GM12878 (cell line): Measurements from ENCODE around the gene RETSAT.
"Not testable (repeated sequence)": the region's sequence is repeated elsewhere in the genome, so short reads cannot be mapped to it uniquely, and the experiment has no call there.

Experiments used
- BHLHE40 ChIP-seq, 2 experiments: fragments of 450-650 bp in 1 of 2; IDR thresholded peaks; 2 replicates each; pipeline ENCODE4 v1.6.1; 2011 to 2017; ENCODE audit warnings: low read depth in 2 of 2, borderline replicate concordance in 1 of 2, improper control_type of control experiment in 1 of 2, low read length in 1 of 2, mild to moderate bottlenecking in 1 of 2
- EGR1 ChIP-seq, 2 experiments: IDR thresholded peaks; 1 replicate in 1 of 2; 2 replicates in 1 of 2; pipeline ENCODE4 v1.6.1; 2011 to 2012; ENCODE audit warnings: low read depth in 2 of 2, low read length in 2 of 2, borderline replicate concordance in 1 of 2, mild to moderate bottlenecking in 1 of 2, moderate library complexity in 1 of 2
- EZH2 ChIP-seq: IDR thresholded peaks from 2 replicates; pipeline ENCODE4 v1.6.1; 2012; ENCODE audit warnings: low read depth, mild to moderate bottlenecking, control low read depth, inconsistent platforms, low read length, borderline replicate concordance; ENCODE audit not compliant: control insufficient read depth
- FOXK2 ChIP-seq: fragments of 450-650 bp; IDR thresholded peaks from 2 replicates; pipeline ENCODE4 v1.6.1; 2017; ENCODE audit warnings: mild to moderate bottlenecking, moderate library complexity
- MEF2A ChIP-seq: IDR thresholded peaks from 2 replicates; pipeline ENCODE4 v1.6.1; 2011; ENCODE audit warnings: low read depth, mild to moderate bottlenecking, low read length, moderate library complexity; ENCODE audit not compliant: insufficient read depth
- NFYA ChIP-seq: IDR thresholded peaks from 2 replicates; pipeline ENCODE4 v1.6.1; 2011; ENCODE audit warnings: low read depth, mild to moderate bottlenecking, low read length, improper control_type of control experiment, borderline replicate concordance
- PAX8 ChIP-seq: fragments of 450-650 bp; IDR thresholded peaks from 2 replicates; pipeline ENCODE4 v1.6.1; 2017; ENCODE audit warnings: mild to moderate bottlenecking, moderate library complexity
- POLR2A ChIP-seq: IDR thresholded peaks from 2 replicates; pipeline ENCODE4 v1.6.1; 2011; ENCODE audit warnings: low read depth, mild to moderate bottlenecking, low read length
- RCOR1 ChIP-seq: conservative IDR thresholded peaks from 2 replicates; pipeline ENCODE4 v1.6.1; 2012; ENCODE audit warnings: low read depth, low read length, improper control_type of control experiment
- SMARCA5 ChIP-seq: fragments of 450-650 bp; IDR thresholded peaks from 2 replicates; pipeline ENCODE4 v1.6.1; 2017; ENCODE audit warnings: mild to moderate bottlenecking
- SP1 ChIP-seq: IDR thresholded peaks from one replicate; pipeline ENCODE4 v1.6.1; 2011; ENCODE audit warnings: low read depth, low read length
- TF ChIP-seq, protein P1 (sequence below), 3 experiments: IDR thresholded peaks in 2 of 3; conservative IDR thresholded peaks in 1 of 3; 2 replicates each; pipeline ENCODE4 v1.5.1; 2011; ENCODE audit warnings: low read depth in 3 of 3, low read length in 3 of 3, mild to moderate bottlenecking in 3 of 3, control low read depth in 2 of 3, moderate library complexity in 2 of 3, inconsistent platforms in 1 of 3, mixed read lengths in 1 of 3; ENCODE audit not compliant: control insufficient read depth in 2 of 3, insufficient read depth in 1 of 3; ENCODE audit errors: extremely low read depth in 1 of 3
- TF ChIP-seq, protein P2 (sequence below): fragments of 450-650 bp; conservative IDR thresholded peaks from 2 replicates; pipeline ENCODE4 v1.6.1; 2017; ENCODE audit warnings: mild to moderate bottlenecking, moderate library complexity
- TF ChIP-seq, protein P3 (sequence below): fragments of 450-650 bp; IDR thresholded peaks from 2 replicates; pipeline ENCODE4 v1.6.1; 2017; ENCODE audit warnings: mild to moderate bottlenecking, moderate library complexity

DNA sequence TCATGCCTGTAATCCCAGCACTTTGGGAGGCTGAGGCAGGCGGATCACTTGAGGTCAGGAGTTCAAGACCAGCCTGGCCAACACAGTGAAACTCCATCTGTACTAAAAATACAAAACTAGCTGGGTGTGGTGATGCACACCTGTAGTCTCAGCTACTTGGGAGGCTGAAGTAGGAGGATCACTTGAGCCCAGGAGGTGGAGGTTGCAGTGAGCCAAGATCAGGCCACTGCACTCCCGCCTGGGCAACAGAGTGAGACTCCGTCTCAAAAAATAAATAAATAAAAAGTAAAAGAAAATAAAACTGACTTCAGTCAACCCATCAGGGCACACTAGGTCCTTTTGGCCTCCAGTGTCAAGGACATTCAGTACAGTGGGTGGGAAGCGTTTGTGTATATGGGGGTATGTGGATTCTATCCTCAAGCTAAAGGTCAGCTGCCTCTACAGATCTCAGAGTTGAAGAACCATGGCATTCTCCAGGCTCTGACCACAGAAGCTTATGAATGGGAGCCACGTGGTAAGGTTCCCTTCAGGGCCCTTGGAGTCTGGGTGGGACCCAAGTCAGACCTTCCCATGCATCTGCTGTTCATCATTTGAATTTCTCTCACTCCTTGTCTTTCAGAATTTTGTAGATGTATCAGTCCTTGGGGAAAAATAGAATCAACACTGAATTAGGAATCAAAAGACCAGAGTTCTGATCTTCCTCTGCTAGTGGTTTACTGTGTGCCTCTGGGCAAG is 8.5 kb upstream of the RETSAT start:
- TF ChIP-seq POLR2A; PAX8; SP1; SMARCA5; MEF2A; FOXK2; EZH2; EGR1 (IDR thresholded peaks at IDR 0.05; ENCODE audit: borderline replicate concordance in 1 of 2, low read depth in 2 of 2, low read length in 2 of 2); RCOR1; NFYA; BHLHE40 (IDR thresholded peaks at IDR 0.05; ENCODE audit: borderline replicate concordance in 1 of 2, low read depth in 2 of 2, low read length in 1 of 2): not testable (repeated sequence)
- TF ChIP-seq, protein P1, sequence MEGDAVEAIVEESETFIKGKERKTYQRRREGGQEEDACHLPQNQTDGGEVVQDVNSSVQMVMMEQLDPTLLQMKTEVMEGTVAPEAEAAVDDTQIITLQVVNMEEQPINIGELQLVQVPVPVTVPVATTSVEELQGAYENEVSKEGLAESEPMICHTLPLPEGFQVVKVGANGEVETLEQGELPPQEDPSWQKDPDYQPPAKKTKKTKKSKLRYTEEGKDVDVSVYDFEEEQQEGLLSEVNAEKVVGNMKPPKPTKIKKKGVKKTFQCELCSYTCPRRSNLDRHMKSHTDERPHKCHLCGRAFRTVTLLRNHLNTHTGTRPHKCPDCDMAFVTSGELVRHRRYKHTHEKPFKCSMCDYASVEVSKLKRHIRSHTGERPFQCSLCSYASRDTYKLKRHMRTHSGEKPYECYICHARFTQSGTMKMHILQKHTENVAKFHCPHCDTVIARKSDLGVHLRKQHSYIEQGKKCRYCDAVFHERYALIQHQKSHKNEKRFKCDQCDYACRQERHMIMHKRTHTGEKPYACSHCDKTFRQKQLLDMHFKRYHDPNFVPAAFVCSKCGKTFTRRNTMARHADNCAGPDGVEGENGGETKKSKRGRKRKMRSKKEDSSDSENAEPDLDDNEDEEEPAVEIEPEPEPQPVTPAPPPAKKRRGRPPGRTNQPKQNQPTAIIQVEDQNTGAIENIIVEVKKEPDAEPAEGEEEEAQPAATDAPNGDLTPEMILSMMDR (IDR thresholded peaks at IDR 0.05 in 2 of 3, conservative IDR thresholded peaks at IDR 0.05 in 1 of 3; ENCODE audit: control insufficient read depth in 2 of 3, extremely low read depth in 1 of 3, insufficient read depth in 1 of 3, low read depth in 3 of 3, low read length in 3 of 3): not testable (repeated sequence)
- TF ChIP-seq, protein P2, sequence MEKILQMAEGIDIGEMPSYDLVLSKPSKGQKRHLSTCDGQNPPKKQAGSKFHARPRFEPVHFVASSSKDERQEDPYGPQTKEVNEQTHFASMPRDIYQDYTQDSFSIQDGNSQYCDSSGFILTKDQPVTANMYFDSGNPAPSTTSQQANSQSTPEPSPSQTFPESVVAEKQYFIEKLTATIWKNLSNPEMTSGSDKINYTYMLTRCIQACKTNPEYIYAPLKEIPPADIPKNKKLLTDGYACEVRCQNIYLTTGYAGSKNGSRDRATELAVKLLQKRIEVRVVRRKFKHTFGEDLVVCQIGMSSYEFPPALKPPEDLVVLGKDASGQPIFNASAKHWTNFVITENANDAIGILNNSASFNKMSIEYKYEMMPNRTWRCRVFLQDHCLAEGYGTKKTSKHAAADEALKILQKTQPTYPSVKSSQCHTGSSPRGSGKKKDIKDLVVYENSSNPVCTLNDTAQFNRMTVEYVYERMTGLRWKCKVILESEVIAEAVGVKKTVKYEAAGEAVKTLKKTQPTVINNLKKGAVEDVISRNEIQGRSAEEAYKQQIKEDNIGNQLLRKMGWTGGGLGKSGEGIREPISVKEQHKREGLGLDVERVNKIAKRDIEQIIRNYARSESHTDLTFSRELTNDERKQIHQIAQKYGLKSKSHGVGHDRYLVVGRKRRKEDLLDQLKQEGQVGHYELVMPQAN: not testable (repeated sequence)
- TF ChIP-seq, protein P3, sequence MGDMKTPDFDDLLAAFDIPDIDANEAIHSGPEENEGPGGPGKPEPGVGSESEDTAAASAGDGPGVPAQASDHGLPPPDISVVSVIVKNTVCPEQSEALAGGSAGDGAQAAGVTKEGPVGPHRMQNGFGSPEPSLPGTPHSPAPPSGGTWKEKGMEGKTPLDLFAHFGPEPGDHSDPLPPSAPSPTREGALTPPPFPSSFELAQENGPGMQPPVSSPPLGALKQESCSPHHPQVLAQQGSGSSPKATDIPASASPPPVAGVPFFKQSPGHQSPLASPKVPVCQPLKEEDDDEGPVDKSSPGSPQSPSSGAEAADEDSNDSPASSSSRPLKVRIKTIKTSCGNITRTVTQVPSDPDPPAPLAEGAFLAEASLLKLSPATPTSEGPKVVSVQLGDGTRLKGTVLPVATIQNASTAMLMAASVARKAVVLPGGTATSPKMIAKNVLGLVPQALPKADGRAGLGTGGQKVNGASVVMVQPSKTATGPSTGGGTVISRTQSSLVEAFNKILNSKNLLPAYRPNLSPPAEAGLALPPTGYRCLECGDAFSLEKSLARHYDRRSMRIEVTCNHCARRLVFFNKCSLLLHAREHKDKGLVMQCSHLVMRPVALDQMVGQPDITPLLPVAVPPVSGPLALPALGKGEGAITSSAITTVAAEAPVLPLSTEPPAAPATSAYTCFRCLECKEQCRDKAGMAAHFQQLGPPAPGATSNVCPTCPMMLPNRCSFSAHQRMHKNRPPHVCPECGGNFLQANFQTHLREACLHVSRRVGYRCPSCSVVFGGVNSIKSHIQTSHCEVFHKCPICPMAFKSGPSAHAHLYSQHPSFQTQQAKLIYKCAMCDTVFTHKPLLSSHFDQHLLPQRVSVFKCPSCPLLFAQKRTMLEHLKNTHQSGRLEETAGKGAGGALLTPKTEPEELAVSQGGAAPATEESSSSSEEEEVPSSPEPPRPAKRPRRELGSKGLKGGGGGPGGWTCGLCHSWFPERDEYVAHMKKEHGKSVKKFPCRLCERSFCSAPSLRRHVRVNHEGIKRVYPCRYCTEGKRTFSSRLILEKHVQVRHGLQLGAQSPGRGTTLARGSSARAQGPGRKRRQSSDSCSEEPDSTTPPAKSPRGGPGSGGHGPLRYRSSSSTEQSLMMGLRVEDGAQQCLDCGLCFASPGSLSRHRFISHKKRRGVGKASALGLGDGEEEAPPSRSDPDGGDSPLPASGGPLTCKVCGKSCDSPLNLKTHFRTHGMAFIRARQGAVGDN: not testable (repeated sequence)
